HG03108 (cell line): ENCODE results near the gene DEFB123.
"Not testable (repeated sequence)": the region's sequence is repeated elsewhere in the genome, so short reads cannot be mapped to it uniquely, and the experiment has no call there.

Experiments
- ATAC-seq: cut with Tn5 transposase; IDR thresholded peaks from one replicate; pipeline ENCODE4 v1.9.1; 2021; ENCODE audit warnings: moderate library complexity; ENCODE audit not compliant: unreplicated experiment

The DEFB123 gene, protein sequence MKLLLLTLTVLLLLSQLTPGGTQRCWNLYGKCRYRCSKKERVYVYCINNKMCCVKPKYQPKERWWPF

DNA sequence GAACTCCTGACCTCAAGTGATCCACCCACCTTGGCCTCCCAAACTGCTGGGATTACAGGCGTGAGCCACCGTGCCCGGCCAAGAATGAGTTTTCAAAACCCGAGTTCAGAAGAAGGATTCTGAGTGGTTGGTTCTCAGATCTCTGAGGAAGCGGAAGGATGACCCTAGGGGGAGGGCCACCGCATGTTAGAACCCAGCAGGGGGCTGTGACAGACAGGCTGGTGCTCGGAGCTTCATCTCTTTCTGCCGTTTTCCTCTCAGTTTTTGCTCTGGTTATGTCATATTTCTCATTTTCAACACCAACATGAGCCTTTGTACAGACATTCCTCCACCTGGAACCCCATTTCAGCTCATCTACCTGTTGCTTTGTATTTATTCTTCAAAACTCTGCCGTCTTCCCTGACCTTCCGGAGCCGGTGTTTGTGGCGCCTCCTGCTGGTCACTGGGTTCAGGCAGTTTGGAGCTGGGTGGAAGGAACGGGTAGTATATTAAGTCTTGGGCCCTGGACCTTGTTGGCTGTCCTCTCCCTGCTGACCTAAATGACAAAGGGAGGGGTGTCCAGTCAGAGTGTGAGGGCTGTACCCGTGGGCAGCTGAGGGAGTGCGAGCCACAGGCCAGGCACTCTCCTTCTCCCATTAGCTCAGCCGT lies at the start of gene DEFB123:
Gene DEFB123 (plus strand): TSS at position 621 of the 648 bp plus-strand sequence. CDS start 67 bp downstream, outside the sequence.
- no peak for ATAC-seq

GRCh38 chr20:31392836-31393235 lies 47.6 kb upstream of the DEFB123 start:
- ATAC-seq = no peak

GRCh38 chr20:31394900-31395299 lies 45.5 kb upstream of the DEFB123 start:
- ATAC-seq = no peak

GRCh38 chr20:31403886-31404285 lies 36.5 kb upstream of the DEFB123 start:
- ATAC-seq = no peak

DNA sequence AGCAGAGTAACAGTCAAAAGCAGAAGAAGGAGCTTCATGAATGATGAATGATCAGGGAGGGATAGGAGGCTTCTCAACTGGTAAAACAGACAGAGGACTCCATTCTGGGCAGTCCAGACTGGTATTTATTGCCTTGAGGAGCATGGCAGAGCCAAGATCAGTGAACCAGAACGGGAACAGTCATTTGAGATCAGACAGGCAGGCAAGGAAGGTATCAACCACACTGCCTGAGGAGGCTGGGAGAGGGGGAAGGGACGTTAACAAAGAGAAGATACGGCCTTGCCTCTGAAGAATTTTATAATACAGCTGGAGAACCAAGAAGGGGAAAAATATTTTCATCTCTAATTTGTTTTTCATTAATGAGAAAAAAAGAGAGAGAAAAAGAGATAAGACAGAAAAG lies 34.3 kb upstream of the DEFB123 start, which contains the start of gene DEFB121:
Gene DEFB121 (minus strand): TSS at position 101 of the 400 bp plus-strand sequence. CDS start 63 bp downstream, at position 38.
- no peak for ATAC-seq

GRCh38 chr20:31410011-31410410 lies 30.4 kb upstream of the DEFB123 start:
- ATAC-seq = no peak

GRCh38 chr20:31414381-31414780 lies 26.1 kb upstream of the DEFB123 start:
- ATAC-seq = no peak

DNA sequence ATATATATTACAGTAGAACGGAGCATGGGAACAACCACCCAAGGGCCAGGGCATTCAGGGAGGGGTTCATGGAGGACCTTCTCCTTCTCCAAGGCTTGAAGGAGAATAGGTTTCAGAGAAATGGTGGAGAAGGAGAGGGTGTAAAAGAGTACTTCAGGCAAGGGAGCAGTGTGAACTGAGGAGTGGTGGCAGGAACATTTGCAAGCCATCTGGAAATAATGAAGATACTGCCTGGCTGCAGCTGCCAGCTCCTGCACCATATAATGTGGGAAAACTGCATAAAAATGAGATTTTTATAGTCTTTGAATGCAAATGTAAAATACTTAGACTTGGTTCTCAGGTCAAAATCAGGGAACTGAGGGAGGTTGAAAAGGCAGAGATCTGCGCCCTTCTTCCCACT lies 24.8 kb upstream of the DEFB123 start:
- no peak for ATAC-seq

GRCh38 chr20:31418307-31418706 lies 22.1 kb upstream of the DEFB123 start:
- ATAC-seq = no peak

- ATAC-seq = no peak
Measured at GRCh38 chr20:31425797-31426196, 14.6 kb upstream of the DEFB123 start.

DNA sequence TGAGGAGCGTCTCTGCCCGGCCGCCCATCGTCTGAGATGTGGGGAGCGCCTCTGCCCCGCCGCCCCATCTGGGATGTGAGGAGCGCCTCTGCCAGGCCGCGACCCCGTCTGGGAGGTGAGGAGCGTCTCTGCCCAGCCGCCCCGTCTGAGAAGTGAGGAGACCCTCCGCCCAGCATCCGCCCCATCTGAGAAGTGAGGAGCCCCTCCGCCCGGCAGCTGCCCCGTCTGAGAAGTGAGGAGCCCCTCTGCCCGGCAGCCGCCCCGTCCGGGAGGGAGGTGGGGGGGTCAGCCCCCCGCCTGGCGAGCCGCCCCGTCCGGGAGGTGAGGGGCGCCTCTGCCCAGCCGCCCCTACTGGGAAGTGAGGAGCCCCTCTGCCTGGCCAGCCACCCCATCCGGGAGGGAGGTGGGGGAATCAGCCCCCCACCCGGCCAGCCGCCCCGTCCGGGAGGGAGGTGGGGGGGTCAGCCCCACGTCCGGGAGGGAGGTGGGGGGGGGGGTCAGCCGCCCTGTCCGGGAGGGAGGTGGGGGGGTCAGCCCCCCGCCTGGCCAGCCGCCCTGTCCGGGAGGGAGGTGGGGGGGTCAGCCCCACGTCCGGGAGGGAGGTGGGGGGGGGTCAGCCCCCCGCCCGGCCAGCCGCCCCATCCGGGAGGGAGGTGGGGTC lies 13.4 kb upstream of the DEFB123 start:
- not testable (repeated sequence) for ATAC-seq

DNA sequence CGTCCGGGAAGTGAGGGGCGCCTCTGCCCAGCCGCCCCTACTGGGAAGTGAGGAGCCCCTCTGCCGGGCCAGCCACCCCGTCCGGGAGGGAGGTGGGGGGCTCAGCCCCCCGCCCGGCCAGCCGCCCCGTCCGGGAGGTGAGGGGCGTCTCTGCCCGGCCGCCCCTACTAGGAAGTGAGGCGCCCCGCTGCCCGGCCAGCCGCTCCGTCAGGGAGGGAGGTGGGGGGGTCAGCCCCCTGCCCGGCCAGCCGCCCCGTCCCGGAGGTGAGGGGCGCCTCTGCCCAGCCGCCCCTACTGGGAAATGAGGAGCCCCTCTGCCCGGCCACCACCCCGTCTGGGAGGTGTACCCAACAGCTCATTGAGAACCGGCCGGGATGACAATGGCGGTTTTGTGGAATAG lies 12.9 kb upstream of the DEFB123 start:
- not testable (repeated sequence) for ATAC-seq

DNA sequence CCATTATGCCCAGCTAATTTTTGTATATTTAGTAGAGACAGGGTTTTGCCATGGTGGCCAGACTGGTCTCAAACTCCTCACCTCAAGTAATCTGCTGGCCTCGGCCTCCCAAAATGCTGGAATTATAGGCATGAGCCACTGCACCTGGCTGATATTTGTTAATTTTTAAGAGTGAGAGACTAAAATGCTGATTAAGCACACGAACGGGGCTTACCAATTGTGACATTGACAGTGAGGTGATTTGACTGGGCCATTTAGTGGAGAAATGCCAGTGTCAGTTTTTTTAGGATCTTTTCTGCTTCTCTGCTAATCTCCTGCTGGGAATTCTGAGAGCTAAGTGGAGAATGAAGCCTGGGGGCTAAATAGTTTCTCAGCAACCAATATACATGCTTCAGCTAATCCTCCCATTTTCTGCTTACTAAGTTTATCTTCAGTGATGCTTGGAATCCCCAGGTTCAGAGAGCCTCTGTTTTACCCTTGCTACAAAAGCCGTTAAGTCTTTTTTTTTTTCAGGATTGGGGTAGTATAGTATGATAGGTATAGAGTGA lies 9.8 kb upstream of the DEFB123 start:
- ATAC-seq = no peak

DNA sequence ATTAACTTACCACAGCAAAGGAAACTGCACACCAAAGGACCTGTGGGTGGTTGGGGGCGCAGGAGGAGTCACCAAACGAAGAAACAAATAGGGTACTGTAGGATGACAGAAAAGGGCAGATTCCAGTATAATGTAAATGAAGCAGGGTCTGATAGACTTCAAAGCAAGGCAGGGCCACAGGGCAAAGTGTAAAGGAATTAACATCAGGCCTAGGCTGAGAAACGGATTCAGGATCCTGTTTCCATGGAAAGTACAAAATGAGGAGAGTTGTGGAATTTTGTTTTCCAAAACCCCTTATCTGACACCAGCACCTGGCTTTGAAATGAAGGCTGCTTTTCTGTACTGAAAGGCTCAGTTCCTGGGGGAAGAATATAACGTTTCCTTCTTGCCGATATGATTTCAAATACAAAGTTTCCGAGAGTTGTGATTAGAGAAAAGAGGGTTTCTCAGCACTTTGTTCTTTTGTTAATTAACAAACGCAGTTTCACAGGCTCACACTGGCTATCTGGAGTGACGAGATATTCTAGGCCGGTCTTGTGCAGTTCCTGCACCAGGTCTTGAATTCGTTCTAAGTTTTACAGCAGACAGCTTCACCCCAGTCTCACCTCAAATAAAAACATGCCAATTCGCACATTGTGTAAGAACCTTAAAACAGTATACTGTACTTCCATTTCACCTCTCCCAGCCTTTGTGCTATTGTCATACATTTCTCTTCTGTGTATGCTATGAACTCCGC lies 5.8 kb downstream of the DEFB123 start:
- ATAC-seq = no peak

DNA sequence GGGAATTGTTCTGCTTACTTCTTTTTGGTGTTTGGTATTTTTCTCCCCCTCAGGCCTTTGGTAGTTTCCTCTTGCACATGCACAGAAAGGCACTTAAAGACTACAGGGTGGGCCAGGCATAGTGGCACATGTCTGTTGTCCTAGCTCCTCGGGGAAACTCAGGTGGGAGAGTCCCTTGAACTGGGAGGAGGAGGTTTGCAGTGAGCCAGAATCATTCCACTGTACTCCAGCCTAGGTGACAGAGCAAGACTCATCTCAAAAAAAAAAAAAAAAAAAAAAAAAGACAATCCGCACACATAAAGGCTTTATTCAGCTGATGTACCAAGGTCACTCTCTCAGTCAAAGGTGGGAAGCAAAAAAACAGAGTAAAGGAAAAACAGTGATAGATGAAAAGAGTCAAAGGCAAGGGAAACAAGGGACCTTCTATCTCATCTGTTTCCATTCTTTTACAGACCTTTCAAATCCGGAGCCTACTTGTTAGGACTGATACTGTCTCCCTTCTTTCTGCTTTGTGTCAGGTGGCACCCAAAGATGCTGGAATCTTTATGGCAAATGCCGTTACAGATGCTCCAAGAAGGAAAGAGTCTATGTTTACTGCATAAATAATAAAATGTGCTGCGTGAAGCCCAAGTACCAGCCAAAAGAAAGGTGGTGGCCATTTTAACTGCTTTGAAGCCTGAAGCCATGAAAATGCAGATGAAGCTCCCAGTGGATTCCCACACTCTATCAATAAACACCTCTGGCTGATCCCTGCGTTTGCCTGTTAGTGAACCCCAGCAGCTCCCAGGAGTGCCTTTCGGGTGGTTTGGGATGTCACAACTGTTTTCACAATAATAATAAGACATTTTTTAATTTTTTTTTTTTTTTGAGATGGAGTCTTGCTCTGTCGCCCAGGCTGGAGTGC lies 9.3 kb downstream of the DEFB123 start:
- ATAC-seq = no peak

DNA sequence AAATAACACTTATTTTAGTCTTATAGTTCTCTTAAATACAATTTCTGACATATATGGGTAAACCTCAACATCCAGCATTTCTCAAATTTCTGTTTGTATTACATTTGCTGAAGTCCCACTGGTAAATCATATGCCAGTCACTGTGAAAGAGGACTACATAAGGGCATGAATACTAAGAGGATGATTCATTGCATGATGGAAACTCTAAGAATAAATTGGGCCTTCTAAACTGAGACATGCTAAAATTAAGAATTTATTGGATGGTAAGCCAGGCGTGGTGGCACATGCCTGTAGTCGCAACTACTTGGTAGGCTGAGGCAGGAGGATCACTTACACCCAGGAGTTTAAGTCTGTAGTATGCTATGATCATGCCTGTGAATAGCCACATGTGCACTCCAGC lies 12.1 kb downstream of the DEFB123 start:
- ATAC-seq = no peak

- ATAC-seq = no peak
Measured at GRCh38 chr20:31454361-31454760, 13.9 kb downstream of the DEFB123 start.

GRCh38 chr20:31470946-31471345 lies 30.5 kb downstream of the DEFB123 start:
- ATAC-seq = not testable (repeated sequence)

DNA sequence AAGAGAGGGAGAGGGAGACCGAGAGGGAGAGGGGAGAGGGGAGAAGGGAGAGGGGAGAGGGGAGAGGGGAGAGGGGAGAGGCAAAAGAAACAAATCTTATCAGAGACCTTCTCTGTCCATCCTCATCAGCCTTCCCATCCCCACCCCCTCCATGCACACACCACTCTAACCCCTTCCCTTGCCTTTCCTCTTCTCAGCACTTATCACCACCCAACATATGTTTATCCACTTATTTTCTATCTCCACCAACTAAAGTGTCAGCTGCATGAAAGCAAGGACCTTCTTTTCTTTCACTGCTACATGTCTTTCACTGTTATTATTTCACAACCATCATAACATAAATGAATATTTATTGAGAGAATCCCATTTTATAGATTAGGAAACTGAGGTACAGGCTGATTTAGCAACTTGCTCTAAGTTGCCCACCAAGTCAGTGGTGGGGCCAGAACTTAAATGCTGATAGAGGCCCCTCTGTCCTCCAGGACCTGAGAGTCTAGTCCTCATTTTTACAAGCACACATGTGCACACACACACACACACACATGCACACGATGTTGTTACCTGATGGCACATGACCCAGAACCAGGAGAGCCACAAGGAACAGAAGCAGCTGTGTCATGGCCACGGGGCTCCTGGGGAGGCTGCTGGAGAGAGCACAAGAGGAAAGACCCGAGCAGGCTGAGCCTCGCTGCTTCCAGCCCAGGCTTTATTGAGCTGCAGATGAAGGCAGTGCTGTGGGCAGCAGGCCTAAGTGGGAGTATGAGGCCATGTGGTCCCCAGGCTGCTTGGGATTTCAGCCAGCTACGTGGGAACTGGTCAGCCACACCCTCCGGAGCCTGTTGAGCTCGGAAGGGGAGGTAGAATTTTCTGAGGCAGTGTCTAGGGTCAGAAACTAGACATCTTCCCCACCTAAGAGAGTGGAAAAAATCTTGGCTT lies 32.2 kb downstream of the DEFB123 start:
- no peak for ATAC-seq
